Right lobe of liver (tissue), 4 donors: ENCODE results near the gene LOXL4.

Experiments used
- POLR2A ChIP-seq: fragments of 450-650 bp; IDR thresholded peaks from one replicate; pipeline ENCODE4 v1.6.1; 2017; ENCODE audit warnings: antibody characterized with exemption, mild to moderate bottlenecking
- TF ChIP-seq, protein P1 (sequence below), 4 donors: fragments of 200-600 bp in 3 of 4; fragments of 450-650 bp in 1 of 4; IDR thresholded peaks; one replicate each; pipeline versions ENCODE4 v1.5.1 to v1.8.0; 2016 to 2022; ENCODE audit warnings: antibody characterized with exemption in 4 of 4, mild to moderate bottlenecking in 2 of 4
- donor health status: DM: no; HTN: no; CAD: no.
- donor health status: DM: no; HTN: no; CAD: no.
- donor health status: DM: no; HTN: yes; CAD: no.

DNA sequence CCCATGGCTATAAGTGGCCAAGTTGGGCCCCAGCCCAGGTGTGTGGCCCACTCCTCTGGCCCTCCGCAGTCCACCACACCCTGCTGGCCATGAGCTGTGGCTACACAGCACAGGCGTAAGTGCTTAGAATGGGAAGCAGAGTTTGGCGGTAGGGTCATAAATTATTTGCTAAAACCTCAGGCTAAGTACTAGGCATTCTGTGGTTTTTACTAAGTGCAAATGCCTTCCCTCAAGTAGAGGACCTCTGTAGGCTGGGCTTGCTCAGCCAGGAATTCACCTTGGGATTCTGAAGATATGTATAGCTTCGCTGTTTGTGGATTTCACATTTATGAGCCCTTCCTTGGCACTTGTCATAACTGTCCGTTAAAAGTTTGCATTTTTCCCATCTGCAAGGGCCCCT, 44.8 kb upstream of the LOXL4 start:
- TF ChIP-seq, protein P1, sequence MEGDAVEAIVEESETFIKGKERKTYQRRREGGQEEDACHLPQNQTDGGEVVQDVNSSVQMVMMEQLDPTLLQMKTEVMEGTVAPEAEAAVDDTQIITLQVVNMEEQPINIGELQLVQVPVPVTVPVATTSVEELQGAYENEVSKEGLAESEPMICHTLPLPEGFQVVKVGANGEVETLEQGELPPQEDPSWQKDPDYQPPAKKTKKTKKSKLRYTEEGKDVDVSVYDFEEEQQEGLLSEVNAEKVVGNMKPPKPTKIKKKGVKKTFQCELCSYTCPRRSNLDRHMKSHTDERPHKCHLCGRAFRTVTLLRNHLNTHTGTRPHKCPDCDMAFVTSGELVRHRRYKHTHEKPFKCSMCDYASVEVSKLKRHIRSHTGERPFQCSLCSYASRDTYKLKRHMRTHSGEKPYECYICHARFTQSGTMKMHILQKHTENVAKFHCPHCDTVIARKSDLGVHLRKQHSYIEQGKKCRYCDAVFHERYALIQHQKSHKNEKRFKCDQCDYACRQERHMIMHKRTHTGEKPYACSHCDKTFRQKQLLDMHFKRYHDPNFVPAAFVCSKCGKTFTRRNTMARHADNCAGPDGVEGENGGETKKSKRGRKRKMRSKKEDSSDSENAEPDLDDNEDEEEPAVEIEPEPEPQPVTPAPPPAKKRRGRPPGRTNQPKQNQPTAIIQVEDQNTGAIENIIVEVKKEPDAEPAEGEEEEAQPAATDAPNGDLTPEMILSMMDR (IDR thresholded peaks at IDR 0.05) = no peak
- no peak for TF ChIP-seq POLR2A
